ENCODE measurements around the gene ZNF155.
"Not testable (repeated sequence)": the region's sequence is repeated elsewhere in the genome, so short reads cannot be mapped to it uniquely, and the experiment has no call there.

The ZNF155 gene

DNA sequence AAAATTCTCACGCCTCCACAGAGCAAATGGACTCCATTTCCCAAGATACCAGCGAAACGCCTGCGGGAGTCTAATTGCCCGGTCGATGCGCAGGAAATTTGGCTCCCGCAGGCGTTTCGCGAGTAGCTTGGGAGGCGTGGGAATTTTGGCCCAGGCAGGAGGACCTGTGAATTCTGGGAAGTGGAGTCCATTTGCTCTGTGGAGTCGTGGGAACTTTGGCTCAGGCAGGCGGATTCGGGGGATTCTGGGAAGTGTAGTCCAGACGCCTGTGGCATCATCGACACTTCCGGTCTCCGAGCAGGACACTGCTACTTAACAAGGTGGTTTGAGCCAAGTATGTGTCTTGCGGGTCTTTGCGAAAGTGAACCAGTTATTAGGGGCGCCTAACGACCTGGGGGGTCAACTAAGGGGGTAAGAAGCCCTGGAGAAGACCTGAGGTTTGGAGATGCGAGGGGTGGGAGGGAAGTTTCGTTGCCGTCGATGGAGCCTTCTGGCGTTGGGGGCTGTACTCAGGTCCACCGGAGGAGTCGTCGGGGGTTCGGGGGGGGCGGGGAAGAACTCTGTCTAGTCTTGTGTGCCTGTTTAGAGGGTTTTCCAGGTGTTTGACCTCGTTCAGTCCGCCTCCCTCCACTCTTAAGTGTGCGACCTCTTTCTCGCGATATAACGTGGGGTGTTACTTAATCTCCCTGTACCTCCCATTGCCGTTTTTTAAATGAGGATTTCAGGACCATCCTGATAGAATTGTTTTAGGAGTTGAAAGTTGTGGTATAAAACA lies at the start of gene ZNF155:
Gene ZNF155, plus strand, starts transcription at position 277 of the 775 bp plus-strand sequence. CDS start 4,356 bp downstream, outside the sequence.
- peak; percentile 73 for DNase-seq

GRCh38 chr19:43934985-43935708 lies 48.8 kb upstream of the ZNF155 start, which contains the start of gene ZNF45:
ZNF45 (minus strand) TSS chr19:43935282; CDS start chr19:43922185, 13,097 bp downstream.
- DNase-seq = peak; percentile 88

- DNase-seq = no peak
Measured at GRCh38 chr19:43936188-43936587, 47.8 kb upstream of the ZNF155 start.

DNA sequence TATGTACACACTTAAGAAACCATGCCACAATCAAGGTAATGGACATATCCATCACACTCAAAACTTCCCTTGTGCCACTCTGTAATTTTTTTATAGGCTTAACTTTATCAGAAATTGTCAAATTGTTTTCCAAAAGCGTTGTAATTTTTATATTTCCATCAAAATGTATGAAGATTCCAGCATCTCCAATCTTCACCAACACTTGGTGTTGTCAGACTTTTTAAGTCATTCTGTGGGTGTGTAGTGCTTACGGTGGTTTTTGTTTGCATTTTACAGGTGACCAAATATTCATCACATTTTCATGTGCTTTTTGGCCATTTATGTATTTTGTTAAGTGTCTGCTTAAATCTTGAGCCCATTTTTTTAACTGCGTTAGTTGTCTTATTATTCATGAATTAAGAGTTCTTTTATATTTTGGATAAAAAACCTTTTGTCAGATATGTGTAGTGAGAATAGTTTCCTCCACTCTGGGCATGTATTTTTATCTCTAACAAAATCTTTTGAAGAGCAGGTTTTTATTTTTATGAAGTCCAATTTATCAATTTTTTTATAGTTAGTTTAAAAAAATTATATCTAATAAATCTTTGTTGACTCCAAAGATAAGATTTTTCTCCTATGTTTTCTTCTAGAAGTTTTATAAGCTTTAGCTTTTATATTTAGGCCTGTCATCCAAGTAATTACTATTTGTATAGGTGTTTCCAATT lies 44.3 kb upstream of the ZNF155 start:
- no peak for DNase-seq

DNA sequence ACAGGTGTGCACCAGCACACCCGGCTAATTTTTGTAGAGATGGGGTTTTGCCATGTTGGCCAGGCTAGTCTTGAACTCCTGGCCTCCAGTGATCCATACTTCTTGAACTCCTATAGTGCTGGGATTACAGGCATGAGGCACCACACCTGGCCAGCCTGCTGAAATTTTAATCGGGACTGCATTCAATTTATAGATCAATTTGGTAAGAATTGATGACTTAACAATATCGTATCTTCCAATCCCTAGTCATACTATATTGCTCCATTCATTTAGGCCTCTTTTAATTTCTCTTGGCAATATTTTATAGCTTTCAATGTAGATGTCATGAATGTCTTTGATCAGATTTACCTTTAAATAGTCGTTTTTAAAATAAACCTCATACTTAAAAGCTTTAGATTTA lies 43.3 kb upstream of the ZNF155 start:
- DNase-seq = no peak

- DNase-seq = no peak
Measured at GRCh38 chr19:43941209-43941608, 42.8 kb upstream of the ZNF155 start.

DNA sequence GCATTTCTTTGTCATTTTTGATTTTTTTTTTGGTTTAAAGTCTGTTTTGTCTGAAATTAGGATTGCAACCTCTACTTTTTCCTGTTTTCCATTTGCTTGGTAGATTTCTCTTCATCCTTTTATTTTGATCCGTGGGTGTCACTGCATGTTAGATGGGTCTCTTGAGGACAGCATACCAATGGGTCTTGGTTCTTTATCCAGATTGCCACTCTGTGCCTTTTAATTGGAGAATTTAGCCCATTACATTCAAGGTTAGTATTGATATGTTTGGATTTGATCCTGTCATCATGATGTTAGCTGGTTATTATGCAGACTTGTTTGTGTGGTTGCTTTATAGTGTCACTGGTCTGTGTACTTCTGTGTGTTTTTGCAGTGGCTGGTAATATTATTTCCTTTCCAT lies 36.6 kb upstream of the ZNF155 start:
- DNase-seq = not testable (repeated sequence)

GRCh38 chr19:43949803-43950202 lies 34.2 kb upstream of the ZNF155 start:
- DNase-seq = not testable (repeated sequence)

GRCh38 chr19:43950834-43951645 lies 32.9 kb upstream of the ZNF155 start, which contains the start of gene ZNF221:
ZNF221 (plus strand) TSS chr19:43951228; CDS start chr19:43962727, 11,499 bp downstream.
- peak; percentile 64 for DNase-seq

DNA sequence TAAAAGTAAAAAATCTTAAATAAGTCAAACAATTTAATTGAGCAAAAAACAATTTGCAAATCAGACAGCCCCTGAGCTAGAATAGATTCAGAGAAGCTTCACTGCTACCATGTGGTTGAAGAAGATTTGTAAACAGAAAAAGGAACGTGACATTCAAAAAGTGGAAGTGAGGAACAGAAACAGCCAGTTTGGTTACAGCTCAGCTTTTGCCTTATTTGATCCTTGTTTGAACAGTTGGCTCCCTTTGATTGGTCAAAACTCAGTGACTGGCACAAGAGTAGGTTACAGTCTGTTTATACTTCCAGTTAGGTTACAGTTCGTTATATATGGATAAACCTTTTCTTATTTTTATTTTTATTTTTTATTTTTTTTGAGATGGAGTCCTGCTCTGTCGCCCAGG lies 27.2 kb upstream of the ZNF155 start:
- DNase-seq = no peak

GRCh38 chr19:43957891-43958290 lies 26.1 kb upstream of the ZNF155 start:
- DNase-seq = no peak

GRCh38 chr19:43960411-43960810 lies 23.6 kb upstream of the ZNF155 start:
- DNase-seq = no peak

DNA sequence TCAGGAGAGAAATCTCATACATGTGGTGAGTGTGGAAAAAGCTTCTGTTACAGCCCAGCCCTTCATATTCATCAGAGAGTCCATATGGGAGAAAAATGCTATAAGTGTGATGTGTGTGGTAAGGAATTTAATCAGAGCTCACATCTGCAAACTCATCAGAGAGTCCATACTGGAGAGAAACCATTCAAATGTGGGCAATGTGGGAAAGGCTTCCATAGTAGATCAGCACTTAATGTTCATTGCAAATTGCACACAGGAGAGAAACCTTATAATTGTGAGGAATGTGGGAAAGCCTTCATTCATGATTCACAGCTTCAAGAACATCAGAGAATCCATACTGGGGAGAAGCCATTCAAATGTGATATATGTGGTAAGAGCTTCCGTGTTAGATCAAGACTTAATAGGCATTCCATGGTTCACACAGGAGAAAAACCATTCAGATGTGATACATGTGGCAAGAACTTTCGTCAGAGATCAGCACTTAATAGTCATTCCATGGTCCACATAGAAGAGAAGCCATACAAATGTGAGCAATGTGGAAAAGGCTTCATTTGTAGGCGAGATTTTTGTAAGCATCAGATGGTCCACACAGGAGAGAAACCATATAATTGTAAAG lies 17.8 kb upstream of the ZNF155 start:
- no peak for DNase-seq

- no peak for DNase-seq
Measured at GRCh38 chr19:43976732-43977131, 7.3 kb upstream of the ZNF155 start.

DNA sequence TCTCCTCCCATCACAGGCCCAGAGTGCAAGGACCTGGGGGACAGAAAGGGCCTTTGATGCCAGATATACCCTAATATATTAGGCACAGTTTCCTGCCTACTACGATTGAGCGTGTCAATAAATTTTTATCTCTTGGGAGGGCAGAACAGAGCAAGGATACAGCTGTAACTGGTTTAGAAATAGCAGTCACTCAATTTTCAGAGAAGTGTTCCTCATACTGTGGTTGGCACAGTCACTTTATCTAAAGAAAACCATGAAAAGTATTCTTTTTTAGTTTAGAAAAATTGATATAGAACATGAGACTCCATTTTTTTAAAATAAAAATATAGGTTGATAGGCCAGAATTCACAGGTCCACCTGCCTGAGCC lies 460 bp upstream of the ZNF155 start:
- no peak for DNase-seq

- DNase-seq = no peak
Measured at GRCh38 chr19:43984687-43985000, 656 bp downstream of the ZNF155 start.

DNA sequence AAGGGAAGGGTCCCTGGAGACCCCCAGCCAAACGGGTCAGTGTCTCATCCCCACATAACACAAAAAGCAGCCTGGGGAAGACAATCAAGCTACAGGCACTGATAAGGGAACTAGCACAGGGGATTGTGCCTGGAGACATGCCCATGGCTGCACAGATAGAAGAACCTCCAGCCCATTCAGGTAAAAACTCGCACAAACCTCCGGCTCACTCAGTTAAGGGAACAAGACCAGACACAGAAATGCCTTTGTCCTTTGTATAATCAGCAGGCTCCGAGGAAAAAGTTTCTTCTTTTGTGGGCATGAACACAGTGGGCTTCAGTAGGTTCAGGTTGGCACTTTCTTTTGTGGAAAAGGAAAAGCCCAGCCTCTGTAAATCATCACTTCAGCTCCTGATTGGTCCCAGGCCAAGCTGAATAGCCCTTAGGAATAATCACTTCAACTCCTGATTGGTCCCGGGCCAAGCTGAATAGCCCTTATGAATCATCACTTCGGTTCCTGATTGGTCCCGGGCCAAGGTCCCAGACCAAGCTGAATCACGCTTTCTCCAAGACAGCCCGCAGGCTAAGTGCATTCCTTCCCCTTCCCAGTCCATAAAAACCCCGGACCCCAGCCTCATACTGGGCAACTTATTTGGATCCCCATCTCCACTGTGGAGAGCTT lies 13.8 kb downstream of the ZNF155 start:
- DNase-seq = no peak

GRCh38 chr19:44002212-44002565 lies 18.2 kb downstream of the ZNF155 start:
- DNase-seq = no peak

DNA sequence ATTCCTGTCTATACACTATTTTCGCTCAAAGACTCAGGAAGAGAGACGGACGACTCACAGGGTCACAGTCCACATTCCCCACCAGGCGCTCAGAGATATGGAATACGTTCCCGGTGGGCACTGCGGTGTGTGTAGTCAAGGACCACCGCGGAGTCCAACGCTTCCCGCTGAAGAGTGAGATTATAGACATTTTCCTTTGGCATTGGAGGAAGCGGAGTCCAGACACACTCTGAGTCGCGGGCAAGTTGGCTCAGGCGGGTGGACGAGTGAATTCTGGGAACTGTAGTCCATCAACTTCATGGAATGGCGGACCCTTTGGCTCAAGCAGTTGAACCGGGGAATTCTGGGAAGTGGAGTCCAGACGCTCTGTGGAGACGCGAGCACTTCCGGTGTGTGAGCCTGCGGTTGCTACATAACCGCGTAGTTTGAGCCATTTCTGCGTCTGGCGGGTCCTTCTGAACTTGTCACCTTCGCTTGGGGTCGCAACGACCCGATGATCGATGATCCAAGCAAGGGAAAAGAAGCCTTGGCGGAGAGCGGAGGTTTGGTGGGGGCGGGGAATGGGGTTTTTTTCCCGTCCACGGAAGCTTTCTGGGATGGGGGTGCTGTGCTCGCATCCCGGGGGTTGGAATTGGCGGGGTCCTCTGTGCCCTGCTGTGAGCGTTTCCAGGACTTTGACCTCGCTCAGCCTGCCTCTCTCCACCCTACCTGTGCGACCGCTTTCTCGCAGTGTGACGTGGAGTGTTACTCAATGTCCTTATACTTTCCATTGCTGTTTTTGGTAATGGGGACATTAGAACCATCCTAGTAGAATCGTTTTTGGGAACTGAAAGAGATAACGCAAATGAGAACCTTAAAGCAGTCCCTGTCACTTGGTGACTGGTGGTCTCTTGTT lies 18.8 kb downstream of the ZNF155 start, which contains the start of gene ZNF230:
Gene ZNF230, plus strand, starts transcription at position 392 of the 895 bp plus-strand sequence. CDS start 4,122 bp downstream, outside the sequence.
- DNase-seq = peak; percentile 83

GRCh38 chr19:44003461-44004009 lies 19.5 kb downstream of the ZNF155 start:
- no peak for DNase-seq

Measured in activated naive CD4-positive, alpha-beta T cell treated with Interleukin-2 at 50 U/mL for 16 hours (primary cell).